22Rv1 (cell line): ENCODE results near the gene TESK2.

Experiments used
- ZFX ChIP-seq: fragments of 450-650 bp; IDR thresholded peaks from 2 replicates; pipeline ENCODE4 v1.6.1; 2017; ENCODE audit warnings: antibody characterized with exemption, borderline replicate concordance
- TF ChIP-seq, protein P1 (sequence below): fragments of 450-650 bp; IDR thresholded peaks from 2 replicates; pipeline ENCODE4 v1.5.1; 2017; ENCODE audit warnings: mild to moderate bottlenecking

DNA sequence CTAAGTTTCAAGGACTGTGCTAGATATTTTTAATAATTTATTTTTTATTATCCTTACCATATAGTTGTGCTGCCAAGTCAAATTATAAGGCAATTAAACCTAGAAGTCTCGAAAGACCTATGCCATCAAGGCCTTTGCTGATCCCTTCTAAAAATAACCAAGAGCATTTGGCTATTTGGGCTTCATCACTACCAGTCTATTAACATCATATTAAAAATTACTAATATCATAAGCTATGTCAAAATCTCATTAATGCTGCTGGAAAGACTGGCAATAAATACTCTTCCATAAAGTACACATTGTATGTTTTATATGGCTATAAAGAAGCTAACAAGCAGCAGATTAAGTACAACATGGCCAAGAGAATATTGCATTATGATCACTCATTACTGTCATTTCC, 107.8 kb downstream of the TESK2 start:
- TF ChIP-seq, protein P1, sequence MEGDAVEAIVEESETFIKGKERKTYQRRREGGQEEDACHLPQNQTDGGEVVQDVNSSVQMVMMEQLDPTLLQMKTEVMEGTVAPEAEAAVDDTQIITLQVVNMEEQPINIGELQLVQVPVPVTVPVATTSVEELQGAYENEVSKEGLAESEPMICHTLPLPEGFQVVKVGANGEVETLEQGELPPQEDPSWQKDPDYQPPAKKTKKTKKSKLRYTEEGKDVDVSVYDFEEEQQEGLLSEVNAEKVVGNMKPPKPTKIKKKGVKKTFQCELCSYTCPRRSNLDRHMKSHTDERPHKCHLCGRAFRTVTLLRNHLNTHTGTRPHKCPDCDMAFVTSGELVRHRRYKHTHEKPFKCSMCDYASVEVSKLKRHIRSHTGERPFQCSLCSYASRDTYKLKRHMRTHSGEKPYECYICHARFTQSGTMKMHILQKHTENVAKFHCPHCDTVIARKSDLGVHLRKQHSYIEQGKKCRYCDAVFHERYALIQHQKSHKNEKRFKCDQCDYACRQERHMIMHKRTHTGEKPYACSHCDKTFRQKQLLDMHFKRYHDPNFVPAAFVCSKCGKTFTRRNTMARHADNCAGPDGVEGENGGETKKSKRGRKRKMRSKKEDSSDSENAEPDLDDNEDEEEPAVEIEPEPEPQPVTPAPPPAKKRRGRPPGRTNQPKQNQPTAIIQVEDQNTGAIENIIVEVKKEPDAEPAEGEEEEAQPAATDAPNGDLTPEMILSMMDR = no peak
- no peak for TF ChIP-seq ZFX
